Uterus (tissue), 2 donors: ENCODE measurements around the gene HS3ST2.

Experiments
- CTCF ChIP-seq, 4 experiments: fragments of 200-600 bp in 2 of 4; fragments of 450-650 bp in 2 of 4; sonication (generic) in 2 of 4; IDR thresholded peaks; one replicate each; pipeline ENCODE4 v1.5.1; 2016 to 2019; ENCODE audit warnings: antibody characterized with exemption in 4 of 4, mild to moderate bottlenecking in 2 of 4, moderate library complexity in 1 of 4
- POLR2A ChIP-seq, 2 donors: fragments of 450-650 bp; IDR thresholded peaks; one replicate each; pipeline ENCODE4 v1.6.1; 2016; ENCODE audit warnings: antibody characterized with exemption in 2 of 2, mild to moderate bottlenecking in 1 of 2, moderate library complexity in 1 of 2

GRCh38 chr16:22890976-22891375 is 77.0 kb downstream of the HS3ST2 start:
- TF ChIP-seq CTCF (IDR thresholded peaks at IDR 0.05) (no peak), POLR2A (IDR thresholded peaks at IDR 0.05) (no peak)
